Activated T-helper 9 cell treated with anti-CD3 and anti-CD28 coated beads, Interleukin-2, amount 50 U/mL, for 16 hours (primary cell): Measurements from ENCODE around the gene CDH26.

Experiments
- DNase-seq: peaks from one replicate; pipeline ENCODE4 v3.0.0-alpha.2; 2020; ENCODE audit warnings: low read depth

Gene CDH26

DNA sequence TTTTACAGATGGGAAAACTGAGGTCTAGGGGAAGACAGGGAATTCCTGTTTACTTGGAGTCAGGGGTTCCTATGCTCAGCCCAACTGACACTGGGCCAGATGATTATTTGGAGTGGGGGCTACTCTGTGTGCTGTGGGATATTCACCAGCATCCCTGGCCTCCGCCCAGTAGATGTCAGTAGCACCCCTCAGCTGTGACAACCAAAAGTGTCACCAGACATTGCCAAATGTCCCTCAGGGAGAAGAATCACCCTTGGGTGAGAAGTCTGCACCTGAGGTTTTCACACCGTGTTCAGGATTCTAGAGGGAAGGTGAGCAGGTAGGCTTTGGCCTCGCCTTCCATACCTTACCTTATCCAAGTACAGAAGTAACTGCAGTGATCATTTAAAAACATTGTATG, 27.6 kb downstream of the CDH26 start:
- DNase-seq: no peak

DNA sequence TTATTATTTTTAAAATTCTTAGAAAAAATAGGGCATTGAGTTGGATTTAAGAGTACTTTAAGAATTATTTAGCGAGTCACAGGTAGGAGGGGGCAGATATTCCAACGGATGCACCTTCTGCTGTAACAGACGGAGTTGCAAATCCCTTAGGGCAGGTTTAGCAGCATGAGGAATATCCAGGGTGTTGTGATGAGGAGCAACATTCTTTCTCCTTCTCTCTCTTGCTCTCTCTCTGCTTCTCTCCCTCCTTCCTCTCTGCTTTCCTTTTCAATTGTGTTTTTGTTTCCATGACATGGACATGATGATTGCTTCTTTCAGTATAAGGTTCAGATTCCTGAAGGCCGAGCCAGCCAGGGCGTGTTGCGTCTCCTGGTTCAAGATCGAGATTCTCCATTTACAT, 28.9 kb downstream of the CDH26 start:
- DNase-seq: no peak

GRCh38 chr20:59988141-59988540, 29.9 kb downstream of the CDH26 start:
- DNase-seq: no peak

DNA sequence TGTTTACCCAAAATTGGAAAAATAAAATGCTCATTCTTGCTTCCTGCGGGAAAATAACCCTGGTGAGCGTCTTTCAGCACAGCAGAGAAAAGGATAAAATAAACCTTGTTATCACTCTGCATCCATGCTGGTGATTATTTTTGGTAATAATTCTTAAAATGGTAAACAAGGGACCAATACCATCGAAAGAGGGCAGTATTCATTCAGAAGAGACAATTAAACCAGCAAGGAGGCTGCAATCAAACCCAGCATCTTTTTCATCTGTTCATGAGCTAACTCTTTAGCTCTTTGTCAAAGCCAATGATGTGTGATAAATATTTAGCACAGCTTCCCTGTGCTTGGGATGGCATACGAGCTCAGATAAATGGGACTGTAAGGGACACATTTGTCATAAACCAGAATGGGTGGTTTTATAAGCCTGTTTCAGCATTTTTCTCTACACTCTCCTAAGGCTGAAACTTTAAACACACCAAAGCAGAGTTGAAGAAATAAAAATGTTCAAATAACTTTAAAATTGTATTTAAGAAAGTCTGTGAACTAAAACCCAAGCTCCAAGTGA, 34.4 kb downstream of the CDH26 start:
- no peak for DNase-seq

- no peak for DNase-seq
Measured at GRCh38 chr20:59993736-59994430, 35.7 kb downstream of the CDH26 start.

- DNase-seq: no peak
Measured at GRCh38 chr20:59994697-59995122, 36.5 kb downstream of the CDH26 start.

- DNase-seq: no peak
Measured at GRCh38 chr20:59996108-59996507, 37.9 kb downstream of the CDH26 start.

GRCh38 chr20:59997896-59998295, 39.7 kb downstream of the CDH26 start:
- DNase-seq: no peak

DNA sequence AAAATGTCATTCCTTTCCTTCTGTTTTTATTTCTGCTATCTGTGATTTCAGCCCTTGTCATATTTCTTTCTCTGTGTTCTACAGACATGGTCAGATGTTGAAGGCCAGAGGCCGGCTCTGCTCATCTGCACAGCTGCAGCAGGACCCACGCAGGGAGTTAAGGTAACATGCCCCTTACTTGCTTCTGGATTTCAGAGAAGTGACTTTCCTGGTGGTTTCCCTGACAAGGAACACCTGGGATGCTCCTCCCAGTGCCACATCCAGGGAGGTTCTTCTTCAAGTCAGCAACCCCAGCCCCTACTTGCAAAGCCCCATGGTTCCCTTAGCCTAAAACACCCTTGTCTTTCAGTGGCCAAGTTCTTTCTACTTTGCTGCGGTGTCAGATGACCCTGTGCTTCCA, 41.3 kb downstream of the CDH26 start:
- DNase-seq: no peak

DNA sequence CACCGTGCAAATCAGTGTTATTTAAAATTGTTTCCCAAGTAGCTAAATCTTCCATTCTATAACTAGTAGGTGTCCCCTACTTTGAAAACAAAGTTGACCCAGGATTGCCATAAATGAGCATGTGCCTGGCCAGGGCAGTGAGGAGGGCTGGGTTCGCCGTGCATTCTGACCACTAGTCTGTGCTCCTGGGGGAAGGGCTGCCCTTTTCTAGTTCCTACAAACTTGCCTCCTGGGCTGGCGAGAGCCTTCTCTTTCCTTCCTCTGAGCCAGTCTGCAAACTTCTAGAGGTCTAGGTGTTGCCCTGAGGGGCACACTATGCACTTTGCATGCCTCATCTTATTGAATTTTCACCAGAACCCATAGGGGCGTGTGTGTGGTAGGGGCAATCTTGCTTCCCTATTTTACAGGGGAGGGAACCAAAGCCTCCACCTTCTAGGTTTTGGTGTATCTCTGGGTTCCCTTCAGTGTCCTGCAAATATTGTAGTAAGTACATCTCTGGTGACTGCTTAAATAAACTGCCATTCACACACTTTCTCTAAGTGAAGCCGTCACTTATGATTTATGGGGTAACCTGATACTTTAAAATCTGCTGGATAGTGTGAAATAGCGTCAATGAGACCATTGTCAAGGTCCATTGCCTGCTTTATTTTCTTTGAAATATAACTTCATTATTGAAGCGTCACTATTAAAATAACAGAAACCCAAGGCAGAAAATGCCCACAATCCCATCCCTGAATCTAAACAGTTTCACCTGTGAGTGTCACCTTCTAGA, 42.2 kb downstream of the CDH26 start:
- DNase-seq: no peak

DNA sequence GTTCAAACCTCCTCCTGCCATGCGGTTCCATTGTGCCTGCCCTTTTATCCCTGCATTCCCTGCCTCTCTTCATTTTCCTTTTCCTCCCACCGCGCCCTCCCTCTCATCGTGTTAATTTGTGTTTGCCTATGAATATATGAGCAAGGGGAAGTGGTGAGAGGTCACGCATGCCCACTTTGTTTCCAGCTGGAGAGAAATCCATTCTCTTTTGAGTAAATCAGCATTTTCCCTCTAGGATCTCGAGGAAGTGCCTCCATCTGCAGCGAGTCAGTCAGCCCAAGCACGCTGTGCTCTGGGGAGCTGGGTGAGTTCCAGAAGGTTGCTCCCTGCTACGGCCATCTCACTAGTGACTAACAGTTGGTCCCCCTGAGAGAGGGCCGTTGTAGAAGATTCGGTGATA, 42.9 kb downstream of the CDH26 start:
- no peak for DNase-seq

GRCh38 chr20:60003776-60004175, 45.6 kb downstream of the CDH26 start:
- DNase-seq: no peak

- no peak for DNase-seq
Measured at GRCh38 chr20:60006261-60006660, 48.0 kb downstream of the CDH26 start.

DNA sequence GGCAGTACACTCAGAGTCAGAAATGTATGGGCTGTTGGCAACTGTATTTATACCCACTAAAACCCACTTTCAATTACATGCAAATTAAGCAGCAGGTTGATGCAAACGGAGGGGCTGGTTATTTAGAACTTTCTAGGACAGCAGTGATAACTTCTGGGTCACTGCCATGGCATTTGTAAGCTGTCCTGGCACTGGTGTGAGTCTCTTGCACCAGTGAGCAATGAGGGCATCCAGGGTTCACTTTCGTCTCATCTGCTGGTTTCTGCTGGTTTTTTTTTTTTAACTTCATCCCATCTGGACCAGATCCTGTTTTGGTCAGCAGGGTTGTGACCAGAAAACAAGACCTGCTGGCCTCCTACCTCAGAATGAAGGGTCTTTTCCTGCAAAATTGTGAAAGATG, 49.2 kb downstream of the CDH26 start:
- DNase-seq: no peak

- DNase-seq: no peak
Measured at GRCh38 chr20:60008130-60008808, 50.0 kb downstream of the CDH26 start.

DNA sequence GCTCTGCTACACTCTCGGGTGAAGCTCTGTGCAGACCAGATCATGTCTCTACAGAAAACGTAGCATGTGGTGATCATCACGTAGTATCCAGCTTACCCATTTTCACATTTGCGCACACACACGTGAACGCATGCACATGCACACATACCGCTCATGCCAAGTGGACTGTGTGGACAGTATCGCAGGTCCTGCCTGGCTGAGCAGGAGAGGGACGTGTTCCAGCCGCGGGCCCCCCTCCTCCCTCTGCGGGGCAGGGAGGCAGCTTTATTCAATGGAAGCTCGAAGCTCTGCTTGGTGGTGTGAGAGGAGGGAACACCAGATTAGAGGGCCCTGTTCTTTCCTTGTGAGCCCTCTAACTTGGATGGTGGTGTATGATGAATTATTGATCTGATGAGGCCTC, 51.1 kb downstream of the CDH26 start:
- DNase-seq: no peak

DNA sequence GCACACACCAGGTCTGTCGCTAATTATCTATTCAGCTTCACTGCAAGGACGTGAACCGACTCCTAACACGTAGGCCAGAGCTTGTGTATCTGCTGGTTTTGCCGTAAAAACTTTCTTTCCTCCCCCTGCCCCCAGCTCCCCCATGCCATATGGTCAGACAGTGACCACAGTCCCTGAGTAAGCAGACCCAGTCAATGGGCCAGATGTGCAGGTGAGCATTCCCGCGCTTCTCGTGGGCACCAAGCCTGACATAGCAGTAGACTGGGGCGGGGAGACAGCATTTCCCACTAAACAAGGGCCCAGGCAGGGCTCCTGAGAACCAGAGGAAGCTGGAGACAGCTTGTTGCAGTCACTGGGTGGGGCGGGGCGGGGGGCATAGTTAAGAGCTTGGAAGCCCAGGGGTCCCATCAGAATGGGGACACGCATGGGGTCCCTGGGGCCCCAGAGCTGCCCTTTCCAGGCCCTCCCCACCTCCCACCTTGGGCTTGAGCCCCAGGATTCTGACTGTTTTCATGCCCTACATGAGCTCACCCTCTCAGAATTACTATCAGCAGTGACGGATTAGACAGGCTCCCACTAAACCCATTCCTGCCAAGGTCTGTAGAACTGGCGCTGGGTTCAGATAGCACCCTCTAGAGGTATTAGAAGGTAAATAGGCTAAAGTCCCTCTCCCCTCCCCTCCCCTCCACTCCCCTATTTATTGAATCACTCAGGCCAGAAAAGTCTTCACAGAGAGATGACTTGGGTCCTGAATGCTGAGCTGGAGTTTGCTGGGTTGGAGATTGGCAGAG, 51.8 kb downstream of the CDH26 start:
- DNase-seq: no peak

DNA sequence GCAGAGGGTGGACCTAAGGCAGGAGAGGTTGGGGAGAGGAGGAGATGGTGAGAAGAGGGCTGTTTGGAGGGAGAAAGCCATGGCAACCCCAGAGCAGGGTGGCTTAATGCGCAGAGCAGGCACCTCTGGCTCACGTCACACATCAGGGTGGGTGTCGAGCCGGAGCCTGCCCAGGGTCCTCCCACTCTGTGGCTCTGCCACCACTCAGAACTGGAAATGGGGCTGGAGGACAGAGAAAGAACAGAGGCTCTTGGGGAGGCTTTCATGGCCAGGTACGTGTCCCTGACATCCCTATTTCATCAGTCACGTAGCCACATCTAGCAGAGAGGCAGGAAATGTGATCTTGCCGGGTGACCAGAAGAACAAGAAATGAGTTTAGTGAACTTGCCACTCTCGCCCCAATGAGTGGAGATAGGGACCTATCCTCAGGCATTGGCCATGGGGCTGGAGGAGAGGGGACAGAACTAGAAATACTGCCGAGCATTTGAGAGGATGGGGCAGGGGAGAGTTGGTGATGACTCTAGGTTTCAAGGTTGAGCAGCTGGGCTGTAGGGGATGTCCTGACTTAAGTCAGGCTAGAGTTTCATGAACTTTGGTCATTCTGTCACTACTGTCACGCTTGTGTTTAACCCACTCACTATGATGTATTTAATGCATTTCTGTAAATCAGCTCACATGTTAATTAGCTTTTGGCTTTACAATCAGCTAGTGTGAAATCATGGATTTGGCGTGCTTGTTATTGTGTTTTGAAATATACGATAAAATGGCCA, 52.7 kb downstream of the CDH26 start:
- DNase-seq: no peak

DNA sequence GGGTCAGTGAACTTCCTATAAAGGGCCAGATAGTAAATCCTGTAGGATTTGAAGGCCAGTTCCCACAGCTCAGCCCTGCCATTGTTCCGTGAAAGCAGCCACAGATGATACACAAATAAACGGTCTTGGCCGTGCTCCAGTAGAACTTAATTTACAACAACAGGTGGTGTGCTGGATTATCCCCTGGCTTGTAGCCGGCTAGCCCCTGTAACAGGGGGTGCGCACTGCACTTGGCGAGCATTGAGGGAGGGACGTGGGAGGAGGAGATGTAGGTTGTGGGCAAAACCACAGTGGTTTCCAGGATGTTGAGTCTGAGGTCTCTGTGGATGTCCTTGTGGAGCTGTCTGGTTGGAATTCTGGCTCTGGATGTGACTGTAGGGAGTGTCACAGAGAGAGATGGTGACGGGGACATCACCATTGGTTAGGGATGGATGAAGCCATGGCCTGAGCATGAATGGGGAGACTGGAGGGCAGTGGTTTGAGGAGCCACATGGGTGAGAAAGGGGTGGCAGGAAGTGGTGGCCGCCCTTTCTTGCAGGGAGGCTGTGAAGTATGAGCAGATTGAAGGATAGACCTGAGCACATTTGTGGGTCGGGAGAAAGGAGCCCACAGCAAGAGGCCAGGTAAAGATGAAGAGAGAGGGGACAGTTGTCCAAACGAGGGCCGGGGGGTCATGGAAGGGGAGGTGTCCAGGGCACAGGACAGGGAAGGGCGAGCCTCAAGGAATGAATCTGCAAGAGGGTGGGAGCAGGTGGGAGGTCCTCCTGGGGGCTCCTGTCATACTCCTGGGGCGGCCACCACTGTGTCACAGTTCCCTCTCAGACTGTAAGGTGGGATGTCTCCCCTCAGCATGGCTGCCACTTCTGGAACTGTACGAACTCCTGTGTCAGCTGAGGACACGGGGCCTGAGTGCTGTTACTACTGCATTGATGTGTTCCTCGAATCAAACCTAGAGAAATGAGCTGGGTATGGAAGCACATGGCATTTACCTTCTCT, 53.6 kb downstream of the CDH26 start:
- no peak for DNase-seq
